ENCODE measurements around the gene PSPN.
A peak's percentile ranks its signal among the peaks of the same experiment; 100 is the strongest.
"Not testable (repeated sequence)": the region's sequence is repeated elsewhere in the genome, so short reads cannot be mapped to it uniquely, and the experiment has no call there.

PSPN gene

DNA sequence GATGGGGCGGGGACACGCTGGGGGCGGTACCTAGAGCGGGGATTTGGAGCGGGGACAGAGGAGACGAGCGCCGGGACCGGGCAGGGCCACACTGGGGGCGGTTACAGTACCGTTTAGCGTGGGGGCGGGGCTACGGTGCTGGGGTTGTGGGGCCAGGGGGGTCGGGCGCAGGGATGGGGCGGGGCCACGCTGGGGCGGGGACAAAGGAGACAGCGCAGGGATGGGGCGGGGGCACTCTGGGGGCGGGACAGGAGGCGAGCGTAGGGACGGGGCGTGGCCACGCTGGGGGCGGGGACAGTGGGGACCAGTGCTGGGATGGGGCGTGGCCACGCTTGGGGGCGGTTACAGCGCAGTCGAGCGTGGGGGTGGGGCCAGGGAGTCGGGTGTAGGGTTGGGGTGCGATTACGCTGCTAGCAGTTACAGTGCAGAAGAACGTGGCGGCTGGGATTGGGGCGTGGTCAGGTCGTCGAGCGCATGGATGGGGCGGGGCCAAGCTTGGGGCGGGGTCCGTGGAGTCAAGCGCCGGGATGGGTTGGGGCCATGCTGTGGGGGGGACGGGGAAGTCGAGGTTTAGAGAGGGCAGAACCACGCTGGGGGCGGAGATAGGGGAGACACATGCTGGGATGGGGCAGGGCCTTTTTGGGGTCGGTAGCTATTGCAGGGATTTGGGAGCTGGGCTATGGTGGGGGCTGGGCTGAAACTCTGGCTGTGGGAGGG, 2.5 kb downstream of the PSPN start:
- DNase-seq, result peak; percentile 100

DNA sequence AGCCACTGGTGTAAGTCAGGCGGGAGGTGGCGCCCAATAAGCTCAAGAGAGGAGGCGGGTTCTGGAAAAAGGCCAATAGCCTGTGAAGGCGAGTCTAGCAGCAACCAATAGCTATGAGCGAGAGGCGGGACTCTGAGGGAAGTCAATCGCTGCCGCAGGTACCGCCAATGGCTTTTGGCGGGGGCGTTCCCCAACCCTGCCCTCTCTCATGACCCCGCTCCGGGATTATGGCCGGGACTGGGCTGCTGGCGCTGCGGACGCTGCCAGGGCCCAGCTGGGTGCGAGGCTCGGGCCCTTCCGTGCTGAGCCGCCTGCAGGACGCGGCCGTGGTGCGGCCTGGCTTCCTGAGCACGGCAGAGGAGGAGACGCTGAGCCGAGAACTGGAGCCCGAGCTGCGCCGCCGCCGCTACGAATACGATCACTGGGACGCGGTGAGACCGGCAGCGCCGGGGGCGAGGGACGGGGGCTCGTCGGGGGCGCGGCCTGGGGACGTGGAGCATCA, 3.1 kb downstream of the PSPN start, which contains the start of gene ALKBH7:
Gene ALKBH7, plus strand, starts transcription at position 201 of the 502 bp plus-strand sequence. Its CDS starts 27 bp downstream, at position 228.
- DNase-seq, result peak; percentile 89

DNA sequence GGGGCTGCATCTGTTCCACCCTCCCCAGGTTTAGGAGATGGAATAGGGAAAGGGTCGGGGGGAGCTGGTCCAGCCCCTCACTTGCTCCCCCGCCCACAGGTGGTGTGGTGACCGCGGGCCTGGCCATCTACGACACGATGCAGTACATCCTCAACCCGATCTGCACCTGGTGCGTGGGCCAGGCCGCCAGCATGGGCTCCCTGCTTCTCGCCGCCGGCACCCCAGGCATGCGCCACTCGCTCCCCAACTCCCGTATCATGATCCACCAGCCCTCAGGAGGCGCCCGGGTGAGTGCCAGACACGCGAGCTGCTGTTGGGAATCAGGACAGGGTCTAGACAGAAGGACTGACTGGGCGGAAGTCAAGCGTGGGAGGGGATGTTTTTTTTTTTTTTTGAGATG, 11.4 kb downstream of the PSPN start:
- DNase-seq, result no peak

DNA sequence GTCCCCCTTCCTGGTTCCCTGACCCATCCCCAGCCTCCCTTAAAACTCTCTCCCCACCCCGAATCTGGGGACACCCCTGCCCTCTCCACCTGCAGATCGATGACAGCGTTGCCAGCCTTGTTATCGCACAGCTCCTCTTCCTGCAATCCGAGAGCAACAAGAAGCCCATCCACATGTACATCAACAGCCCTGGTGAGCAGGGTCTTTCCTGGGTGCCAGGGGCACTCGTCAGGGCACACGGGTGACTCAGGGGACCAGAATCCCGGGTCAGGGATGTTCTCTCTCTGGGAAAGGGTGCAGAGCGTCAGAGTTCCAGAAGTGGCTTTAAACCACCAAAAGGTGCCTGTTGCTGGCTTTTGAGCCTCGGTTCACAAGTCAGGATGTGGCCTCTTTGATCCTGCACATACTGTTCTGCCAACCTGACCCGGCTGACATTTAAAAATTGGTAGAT, 13.4 kb downstream of the PSPN start:
- no peak for DNase-seq

DNA sequence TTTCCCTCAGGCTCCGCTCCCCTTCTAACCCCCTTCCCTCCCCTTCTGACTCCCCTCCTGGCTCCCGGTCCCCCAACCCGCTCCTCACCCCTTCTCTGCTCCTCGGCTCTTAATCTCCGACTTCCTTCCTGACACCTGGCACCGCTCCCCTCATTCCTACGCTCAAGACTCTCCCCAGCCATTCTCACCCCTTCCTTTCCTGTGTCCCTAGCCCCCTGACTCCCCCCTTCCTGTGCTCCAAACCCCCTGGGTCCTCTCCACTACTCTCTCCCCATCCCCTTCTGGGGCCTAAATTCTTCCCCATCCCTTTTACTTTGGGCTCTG, 13.7 kb downstream of the PSPN start:
- DNase-seq, result no peak

DNA sequence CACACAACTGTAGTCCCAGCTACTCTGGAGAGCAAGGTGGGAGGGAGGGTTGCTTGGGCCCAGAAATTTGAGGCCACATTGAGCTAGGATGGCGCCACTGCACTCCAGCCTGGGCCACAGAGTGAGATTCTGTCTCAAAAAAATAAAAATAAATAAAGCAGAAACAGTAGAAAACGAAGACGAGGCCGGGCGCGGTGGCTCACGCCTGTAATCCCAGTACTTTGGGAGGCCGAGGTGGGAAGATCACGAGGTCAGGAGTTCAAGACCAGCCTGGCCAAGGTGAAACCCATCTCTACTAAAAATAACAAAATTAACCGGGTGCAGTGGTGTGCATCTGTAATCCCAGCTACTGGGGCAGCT, 14.9 kb downstream of the PSPN start:
- not testable (repeated sequence) for DNase-seq

DNA sequence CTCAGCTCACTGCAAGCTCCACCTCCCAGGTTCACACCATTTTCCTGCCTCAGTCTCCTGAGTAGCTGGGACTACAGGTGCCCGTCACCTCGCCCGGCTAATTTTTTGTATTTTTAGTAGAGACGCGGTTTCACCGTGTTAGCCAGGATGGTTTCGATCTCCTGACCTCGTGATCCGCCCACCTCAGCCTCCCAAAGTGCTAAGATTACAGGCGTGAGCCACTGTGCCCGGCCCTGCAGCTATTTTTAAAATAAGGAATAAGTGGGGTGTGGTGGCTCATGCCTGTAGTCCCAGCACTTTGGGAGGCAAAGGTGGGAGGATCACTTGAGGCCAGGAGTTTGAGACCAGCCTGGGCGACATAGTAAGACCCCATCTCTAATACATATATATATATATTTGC, 15.3 kb downstream of the PSPN start:
- DNase-seq, result not testable (repeated sequence)

DNA sequence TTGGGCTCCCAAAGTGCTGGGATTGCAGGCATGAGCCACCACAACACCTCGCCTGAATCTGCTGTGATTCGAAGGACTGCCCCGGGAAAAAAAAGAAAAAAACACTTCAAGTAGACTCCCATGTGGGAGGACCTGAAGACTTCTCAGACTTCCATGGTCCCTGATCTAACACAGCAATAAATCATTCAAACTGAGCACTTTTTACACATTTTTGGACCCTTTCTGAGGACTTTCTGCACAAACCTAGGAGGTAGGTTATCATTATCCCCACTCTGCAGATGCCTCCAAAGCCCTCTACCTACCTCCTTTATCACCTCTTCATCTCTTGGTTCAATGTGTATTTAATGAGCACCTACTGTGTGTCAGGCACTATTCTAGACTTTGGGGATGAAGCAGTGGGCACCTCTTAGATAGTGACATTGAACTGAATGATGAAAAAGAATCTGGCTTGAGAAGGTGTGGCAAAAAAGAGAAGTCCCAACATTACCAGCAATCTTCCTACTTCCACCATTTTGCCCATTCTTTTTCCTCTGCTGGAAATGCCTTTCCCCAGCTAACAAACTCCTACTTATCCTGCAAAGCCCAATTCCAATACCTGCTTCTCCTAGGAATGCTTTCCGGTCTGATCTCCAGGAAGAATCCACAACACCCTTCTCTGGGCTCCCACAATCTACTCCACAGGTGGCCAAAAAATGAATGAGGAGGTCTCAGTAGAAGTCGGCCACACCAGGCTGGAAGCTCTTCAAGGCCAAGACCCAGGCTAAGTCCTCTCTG, 16.0 kb downstream of the PSPN start:
- DNase-seq, result no peak

DNA sequence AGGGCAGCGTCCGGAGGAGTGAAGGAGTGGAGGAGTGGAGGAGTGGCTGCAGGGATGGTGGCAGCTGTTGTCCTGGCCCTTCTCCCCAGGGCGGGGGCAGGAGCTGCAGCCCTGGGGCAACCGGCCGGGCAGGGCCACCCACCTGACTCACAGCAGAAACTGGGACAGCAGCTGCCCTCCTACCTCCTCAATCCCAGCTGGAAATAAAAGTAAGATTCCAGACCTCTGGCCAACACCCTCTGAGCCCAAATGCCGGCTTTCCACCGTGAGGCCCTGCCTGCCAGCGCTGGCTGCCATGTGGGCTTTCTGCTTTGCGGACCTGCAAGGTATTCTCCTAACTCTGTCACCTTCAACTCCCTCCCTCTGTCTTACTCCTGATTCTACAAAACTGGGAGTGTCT, 17.7 kb downstream of the PSPN start:
- DNase-seq, result no peak

DNA sequence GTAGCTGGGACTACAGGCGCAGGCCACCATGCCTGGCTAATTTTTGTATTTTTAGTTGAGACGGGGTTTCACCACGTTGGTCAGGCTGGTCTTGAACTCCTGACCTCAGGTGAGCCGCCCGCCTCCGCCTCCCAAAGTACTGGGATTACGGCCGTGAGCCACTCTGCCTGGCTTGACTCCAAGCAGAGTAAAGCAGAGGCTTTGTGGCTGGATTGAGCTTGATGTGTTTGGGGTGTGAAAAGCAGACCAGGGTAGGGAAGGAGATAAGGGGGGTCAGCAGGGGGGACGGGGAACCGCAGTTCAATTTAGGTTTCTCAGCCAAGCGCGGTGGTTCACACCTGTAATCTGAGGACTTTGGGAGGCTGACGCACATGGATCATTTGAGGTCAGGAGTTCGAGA, 18.6 kb downstream of the PSPN start:
- DNase-seq, result no peak

DNA sequence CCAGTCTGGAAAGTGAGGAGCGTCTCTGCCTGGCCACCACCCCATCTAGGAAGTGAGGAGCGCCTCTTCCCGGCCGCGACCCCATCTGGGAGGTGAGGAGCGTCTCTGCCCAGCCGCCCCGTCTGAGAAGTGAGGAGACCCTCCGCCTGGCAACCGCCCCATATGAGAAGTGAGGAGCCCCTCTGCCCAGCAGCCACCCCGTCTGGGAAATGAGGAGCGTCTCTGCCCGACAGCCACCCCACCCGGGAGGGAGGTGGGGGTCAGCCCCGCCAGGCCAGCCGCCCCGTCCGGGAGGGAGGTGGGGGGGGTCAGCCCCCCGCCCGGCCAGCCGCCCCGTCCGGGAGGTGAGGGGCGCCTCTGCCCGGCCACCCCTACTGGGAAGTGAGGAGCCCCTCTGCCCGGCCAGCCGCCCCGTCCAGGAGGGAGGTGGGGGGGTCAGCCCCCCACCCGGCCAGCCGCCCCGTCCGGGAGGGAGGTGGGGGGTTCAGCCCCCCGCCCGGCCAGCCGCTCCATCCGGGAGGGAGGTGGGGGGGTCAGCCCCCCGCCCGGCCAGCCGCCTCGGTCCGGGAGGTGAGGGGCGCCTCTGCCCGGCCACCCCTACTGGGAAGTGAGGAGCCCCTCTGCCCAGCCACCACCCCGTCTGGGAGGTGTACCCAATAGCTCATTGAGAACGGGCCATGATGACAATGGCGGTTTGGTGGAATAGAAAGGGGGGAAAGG, 20.3 kb downstream of the PSPN start:
- not testable (repeated sequence) for DNase-seq

DNA sequence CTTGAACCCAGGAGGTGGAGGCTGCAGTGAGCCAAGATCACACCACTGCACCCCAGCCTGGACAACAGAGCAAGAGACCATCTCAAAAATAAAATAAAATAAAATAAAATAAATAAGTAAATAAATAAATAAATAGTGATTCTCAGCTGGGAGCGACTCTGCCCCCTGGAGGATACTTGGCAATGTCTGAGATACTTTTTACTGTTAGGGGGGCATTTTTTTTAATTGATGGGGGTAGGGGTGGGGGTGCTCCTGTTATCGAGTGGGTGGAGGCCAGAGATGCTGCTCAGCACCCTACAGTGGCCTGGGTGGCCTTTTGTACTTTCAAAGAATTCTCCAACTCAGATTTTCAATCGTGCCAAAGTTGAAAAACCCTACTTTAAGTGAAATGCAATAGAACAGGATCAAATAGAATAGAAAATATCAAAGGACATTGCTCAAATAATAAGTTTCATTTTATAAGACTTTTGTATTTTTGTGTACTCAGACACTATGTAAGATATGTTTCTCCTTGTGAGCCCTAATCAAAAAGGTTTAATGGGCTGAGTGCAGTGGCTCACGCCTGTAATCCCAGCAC, 21.5 kb downstream of the PSPN start:
- no peak for DNase-seq

DNA sequence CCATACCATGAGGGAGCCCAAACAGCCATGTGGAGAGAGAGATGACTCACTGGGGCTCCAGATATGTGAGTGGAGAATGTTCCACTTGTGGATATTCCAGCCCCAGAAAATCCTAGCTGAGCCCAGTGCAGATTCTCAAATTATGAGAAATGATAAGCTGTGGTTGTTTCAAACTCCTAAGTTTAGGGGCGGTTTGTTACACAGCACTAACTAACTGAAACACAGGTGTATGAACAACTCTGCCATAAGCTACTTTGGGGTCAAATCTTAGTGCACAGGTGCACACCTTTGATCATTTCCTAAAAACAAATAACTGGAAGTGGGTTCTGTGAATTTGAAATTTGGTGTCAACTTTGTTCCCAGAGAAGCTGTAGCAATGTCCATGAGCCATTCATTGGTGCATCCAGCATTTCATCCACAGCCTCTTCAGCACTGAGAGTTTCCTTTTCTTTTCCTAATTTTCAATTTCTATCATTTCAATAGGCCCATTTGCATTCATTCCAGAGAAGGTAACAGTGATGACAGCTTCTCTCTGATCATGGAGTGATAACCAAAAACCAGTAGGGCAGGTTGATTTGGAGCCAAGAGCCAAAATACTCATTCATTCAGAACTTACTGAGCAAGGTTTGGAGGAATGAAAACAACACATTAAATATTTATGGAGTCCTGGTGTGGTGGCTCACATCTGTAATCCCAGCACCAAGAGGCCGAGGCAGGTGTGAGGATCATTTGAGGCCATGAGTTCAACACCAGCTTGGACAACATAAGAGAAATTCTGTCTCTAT, 23.2 kb downstream of the PSPN start:
- DNase-seq, result no peak

DNA sequence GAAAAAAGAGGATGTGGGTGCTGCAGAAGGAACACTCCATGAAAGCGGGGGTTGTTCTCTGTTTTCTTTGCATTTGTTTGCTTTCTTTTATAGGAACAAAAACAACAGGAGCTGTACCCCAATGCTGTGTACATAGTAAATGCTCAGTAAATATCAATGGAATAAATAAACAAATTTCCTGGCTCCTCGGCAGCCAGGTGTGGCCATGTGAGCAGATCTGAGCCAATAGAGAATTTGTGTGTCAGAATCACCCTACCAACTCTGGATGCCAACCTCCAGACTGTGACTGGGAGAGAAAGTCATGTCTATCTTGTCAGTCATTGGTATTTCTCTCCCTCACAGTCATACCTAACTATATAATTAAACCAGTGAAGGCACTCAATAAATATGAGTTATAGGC, 25.0 kb downstream of the PSPN start:
- DNase-seq, result no peak

DNA sequence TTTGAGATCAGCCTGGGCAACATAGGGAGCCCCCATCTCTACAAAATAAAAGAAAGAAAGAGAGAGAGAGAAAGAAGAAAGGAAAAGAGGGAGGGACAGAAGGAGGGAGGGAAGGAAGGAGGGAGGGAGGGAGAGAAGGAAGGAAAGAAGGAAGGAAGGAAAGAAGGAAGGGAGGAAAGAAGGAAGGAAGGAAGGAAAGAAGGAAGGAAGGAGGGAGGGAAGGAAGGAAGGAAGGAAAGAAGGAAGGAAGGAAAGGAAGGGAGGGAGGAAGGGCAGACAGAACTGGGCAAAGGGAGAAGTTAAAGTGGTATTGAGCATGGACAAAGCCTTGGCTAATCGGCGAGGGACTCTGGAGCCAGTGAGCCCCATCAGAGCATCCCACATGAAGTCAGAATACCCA, 26.5 kb downstream of the PSPN start:
- DNase-seq, result not testable (repeated sequence)

DNA sequence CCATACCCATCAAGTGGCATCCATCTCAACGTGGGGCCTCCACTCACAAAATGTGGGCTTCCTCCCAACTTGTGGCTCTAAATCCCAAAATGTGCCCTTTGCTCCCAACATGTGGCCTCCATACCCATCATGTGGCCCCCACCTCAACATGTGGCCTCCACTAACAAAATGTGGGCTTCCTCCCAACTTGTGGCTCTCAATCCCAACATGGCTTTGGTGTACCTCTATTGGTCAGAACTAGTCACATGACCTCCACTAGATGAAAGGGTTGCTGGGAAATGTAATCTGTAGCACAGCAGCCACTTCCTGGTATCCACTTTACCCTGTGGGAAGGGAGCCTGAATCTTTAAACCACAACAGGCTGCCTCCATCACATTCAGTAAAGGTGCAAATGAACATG, 32.3 kb downstream of the PSPN start:
- DNase-seq, result no peak

DNA sequence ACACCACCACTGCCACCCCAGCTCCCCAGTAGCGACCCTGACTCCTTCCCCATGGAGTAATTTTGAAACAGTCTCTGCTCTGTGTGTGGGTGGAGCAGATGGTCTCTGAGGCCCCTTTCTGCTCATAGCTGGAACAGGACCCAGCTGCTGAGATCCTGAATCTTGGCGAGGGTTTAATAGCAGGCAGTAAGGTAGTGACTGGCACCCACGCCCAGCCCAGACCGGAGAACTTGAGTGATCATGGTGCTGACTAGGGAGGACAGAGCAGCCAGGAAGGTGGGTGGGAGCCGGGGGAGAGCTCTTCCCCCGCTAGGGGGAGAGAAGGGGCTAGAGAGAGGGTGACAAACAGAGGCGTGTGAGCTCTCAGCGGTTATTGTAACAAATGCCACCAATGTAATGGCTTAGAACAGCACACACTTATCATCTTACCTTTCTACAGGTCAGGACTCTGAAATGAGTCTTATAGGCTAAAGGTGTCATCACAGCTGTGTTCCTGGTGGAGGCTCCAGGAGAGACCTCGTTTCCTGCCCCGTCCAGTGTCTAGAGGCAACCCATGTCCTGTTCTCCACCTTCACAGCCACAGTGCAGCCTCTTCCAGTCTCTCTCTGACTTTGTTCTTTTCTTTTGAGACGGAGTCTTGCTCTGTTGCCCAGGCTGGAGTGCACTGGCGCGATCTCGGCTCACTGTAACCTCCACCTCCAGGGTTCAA, 35.1 kb downstream of the PSPN start:
- DNase-seq, result no peak

DNA sequence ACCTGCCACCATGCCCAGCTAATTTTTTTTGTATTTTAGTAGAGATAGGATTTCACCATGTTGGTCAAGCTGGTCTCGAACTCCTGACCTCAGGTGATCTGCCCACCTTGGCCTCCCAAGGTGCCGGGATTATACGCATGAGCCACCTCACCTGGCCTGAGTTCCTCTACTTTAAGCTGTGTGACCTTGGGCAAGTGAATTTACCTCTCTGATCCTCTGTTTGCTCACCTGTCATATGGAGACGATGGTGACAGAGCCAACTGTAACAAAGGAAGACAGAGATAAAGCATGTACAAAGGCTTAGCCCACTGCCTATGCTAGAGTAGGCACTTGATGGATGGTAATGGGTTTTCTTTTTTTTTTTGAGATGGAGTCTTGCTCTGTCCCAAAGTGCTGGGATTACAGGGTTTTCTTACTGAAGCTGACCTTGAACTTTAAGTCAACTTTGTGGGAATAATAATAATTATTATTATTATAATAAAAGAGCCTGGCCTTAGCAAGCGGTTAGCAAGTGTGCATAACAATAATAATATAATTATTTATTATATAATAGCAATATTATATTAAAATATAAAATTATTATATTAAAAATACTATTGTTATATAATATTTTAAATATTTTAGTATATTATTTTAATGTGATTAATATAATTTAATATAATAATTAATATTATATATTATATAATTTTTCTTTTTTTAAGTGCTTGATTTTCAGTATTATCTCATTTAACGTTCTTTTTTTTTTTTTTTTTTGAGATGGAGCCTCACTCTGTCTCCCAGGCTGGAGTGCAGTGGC, 41.0 kb downstream of the PSPN start:
- DNase-seq, result no peak

DNA sequence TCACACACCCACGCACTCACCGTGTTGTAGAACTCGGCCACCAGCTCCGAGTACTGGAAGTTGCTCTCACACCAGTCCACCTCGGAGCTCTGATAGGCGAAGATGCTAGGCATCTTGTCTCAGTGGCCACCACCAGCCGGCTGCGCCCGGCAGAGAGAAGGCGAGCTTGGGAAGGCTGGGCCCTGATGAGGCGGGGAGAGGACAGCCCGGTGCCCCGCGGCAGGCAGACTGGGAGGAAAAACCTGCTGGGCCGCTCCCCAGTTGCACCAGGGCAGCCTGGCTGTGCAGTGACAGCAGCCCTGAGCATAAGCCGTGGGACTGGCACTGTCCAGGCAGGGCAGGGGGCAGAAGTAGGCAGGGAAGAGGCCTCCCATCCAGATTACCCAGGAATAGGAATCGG, 42.3 kb downstream of the PSPN start, which contains the start of gene ACER1:
Gene ACER1, minus strand, starts transcription at position 174 of the 400 bp plus-strand sequence. Its CDS starts 61 bp downstream, at position 113.
- DNase-seq, result no peak

DNA sequence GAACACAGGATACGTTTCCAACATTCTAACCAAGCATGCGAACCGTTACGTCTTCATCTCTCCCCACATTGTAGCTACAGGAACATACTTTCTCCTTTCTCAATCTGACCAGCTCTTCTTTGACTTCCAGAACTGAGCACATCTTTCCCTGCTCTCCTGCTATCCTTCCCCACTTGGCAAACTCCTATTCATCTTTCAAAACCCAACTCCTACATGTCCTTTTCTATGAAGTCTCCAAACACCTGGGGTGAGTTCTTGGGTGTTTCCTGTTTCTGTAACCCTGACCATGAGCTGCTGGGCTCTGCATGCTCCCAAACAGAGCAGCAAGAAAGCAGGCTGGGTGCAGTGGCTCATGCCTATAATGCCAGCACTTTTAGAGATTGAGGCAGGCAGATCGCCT, 48.9 kb downstream of the PSPN start:
- no peak for DNase-seq

DNA sequence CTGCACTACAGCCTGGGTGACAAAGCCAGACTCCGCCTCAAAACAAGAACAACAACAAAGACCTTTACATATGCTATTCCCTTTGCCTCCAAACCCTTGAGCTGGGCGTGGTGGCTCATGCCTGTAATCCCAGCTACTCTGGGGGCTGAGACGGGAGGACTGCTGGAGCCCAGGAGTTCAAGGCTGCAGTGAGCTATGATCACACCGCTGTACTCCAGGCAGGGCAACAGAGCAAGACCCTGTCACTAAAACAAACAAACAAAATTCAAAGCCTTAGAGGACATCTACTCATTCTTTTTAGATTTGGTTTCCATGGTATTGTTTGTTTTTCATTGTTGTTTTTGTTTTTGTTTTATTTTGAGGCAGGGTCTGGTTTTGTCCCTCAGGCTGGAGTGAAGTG, 50.1 kb downstream of the PSPN start:
- DNase-seq, result no peak

Measured in stimulated activated CD4-positive, alpha-beta T cell treated with anti-CD3 and anti-CD28 coated beads, Interleukin-12 subunit alpha, Interleukin-12 subunit beta, amount 100 ng/mL, for 4 hours (primary cell).